Measurements from ENCODE around the gene C6orf47.
A peak's percentile ranks its signal among the peaks of the same experiment; 100 is the strongest.

DNA sequence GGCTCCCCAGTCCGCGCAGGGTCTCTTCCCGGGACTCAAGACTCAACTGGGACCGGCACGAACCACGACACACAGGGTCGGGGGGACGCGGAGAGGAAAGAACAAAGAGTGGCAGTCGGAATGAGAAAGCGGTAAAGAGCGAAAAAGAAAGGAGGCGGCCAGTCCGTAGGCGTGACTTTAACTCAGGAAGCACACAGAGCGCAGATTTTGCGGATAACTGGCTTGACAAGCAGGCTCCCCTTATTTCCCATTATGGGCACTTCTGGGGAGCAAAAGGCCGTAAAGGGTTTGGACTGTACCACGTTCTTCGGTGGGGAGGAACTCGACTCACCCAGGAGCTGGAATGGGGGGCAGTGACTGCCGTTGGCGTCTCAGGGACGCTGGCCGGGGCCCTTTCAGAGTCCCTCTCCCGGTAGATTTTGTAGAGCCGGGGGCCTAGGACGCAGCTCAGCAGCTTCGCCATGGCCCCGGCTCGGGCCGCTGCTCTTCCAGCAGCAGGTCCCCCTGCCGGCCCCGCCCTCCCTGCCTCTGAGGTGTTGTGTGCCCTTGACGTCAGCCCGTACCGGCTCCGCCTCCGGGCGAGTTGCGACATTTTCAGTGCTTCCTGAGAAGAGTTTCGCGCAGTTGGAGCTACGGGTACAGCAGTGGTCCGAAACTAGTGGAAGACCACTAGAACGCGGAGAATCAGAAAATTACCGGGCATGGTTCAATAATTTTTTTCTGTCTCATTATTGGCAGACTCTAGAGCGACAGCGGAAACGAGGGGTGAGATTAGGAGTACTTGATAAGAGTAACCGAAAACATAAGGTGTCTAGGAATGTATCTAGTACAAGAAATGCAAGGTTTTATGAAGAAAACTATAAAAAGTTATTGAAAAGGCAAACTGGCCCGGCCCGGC, 42.5 kb upstream of the C6orf47 start, which contains the start of gene ABHD16A:
- TF ChIP-seq, protein P1, sequence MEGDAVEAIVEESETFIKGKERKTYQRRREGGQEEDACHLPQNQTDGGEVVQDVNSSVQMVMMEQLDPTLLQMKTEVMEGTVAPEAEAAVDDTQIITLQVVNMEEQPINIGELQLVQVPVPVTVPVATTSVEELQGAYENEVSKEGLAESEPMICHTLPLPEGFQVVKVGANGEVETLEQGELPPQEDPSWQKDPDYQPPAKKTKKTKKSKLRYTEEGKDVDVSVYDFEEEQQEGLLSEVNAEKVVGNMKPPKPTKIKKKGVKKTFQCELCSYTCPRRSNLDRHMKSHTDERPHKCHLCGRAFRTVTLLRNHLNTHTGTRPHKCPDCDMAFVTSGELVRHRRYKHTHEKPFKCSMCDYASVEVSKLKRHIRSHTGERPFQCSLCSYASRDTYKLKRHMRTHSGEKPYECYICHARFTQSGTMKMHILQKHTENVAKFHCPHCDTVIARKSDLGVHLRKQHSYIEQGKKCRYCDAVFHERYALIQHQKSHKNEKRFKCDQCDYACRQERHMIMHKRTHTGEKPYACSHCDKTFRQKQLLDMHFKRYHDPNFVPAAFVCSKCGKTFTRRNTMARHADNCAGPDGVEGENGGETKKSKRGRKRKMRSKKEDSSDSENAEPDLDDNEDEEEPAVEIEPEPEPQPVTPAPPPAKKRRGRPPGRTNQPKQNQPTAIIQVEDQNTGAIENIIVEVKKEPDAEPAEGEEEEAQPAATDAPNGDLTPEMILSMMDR (IDR thresholded peaks at IDR 0.05; ENCODE audit: extremely low read depth in 1 of 2, insufficient read depth in 1 of 2, low read depth in 1 of 2, low read length in 2 of 2) = peak in 1 of 2 donors; percentile 3
- no peak for TF ChIP-seq EZH2 (IDR thresholded peaks at IDR 0.05; ENCODE audit: borderline replicate concordance, low read depth, low read length, severe bottlenecking)
- peak; percentile 97 for TF ChIP-seq POLR2A (IDR thresholded peaks at IDR 0.05; ENCODE audit: low read depth, low read length)

All from endothelial cell of umbilical vein (primary cell).